Sigmoid colon (tissue), 7 donors: ENCODE results near the gene PREP. TPM values are rescaled to one million over a fixed set of nuclear protein-coding genes. Genes with fewer than 3 reads are reported as not detected.

Experiments
- DNase-seq: peaks from one replicate; pipeline ENCODE4 v3.0.0-alpha.2; 2019
- H3K27ac ChIP-seq, 4 donors: fragments of 200-600 bp; sonication (generic); one replicate each; pipeline ENCODE4 v1.5.1; 2016 to 2019; ENCODE audit warnings: mild to moderate bottlenecking in 1 of 4
- H3K27me3 ChIP-seq, 3 donors: fragments of 200-600 bp; sonication (generic); one replicate each; pipeline ENCODE4 v1.5.1; 2019; ENCODE audit warnings: mild to moderate bottlenecking in 1 of 3
- H3K36me3 ChIP-seq, 4 donors: fragments of 200-600 bp; sonication (generic); one replicate each; pipeline ENCODE4 v1.5.1; 2016 to 2019
- H3K4me1 ChIP-seq, 4 donors: fragments of 200-600 bp; sonication (generic); one replicate each; pipeline ENCODE4 v1.5.1; 2017 to 2019
- H3K4me3 ChIP-seq, 4 donors: fragments of 200-600 bp; sonication (generic); one replicate each; pipeline ENCODE4 v1.5.1; 2017 to 2019; ENCODE audit warnings: mild to moderate bottlenecking in 2 of 4, moderate library complexity in 1 of 4
- H3K9me3 ChIP-seq, 4 donors: fragments of 200-600 bp in 3 of 4; sonication (generic) in 3 of 4; one replicate each; pipeline versions ENCODE4 v1.5.1 to v1.6.1; 2013 to 2019
- CTCF ChIP-seq, 4 experiments: fragments of 450-650 bp in 3 of 4; fragments of 200-600 bp in 1 of 4; IDR thresholded peaks; one replicate each; pipeline ENCODE4 v1.5.1; 2016 to 2019; ENCODE audit warnings: antibody characterized with exemption in 4 of 4, mild to moderate bottlenecking in 3 of 4, moderate library complexity in 2 of 4
- EP300 ChIP-seq, 4 donors: sonication (generic); formaldehyde crosslinking; IDR thresholded peaks; one replicate each; pipeline ENCODE4 v1.6.1; 2017; ENCODE audit warnings: antibody characterized with exemption in 4 of 4
- POLR2A ChIP-seq, 2 donors: fragments of 450-650 bp; IDR thresholded peaks; one replicate each; pipeline ENCODE4 v1.6.1; 2016; ENCODE audit warnings: antibody characterized with exemption in 2 of 2, mild to moderate bottlenecking in 2 of 2, moderate library complexity in 2 of 2
- POLR2AphosphoS5 ChIP-seq, 4 donors: sonication (generic); formaldehyde crosslinking; IDR thresholded peaks; one replicate each; pipeline ENCODE4 v1.6.1; 2017; ENCODE audit warnings: antibody characterized with exemption in 4 of 4
- WGBS, 2 donors: extraction: QIAGEN DNeasy Blood & Tissue Kit; methylation state at CpG; one replicate each; pipeline ENCODE4 v1.1.7; 2013; 5-methylcytosine and 5-hydroxymethylcytosine counted together
- intact Hi-C: fragments of 100-400 bp; cut with DNase I; formaldehyde crosslinking; loops from one replicate; pipeline ENCODE4 v1.15.1; 2023
- polyA plus RNA-seq, 3 donors: library from polyadenylated mRNA; stranded (reverse); fragments of 200-250 nt; gene quantifications; one replicate each; pipeline ENCODE4 v1.2.3, GENCODE V29; 2013
- total RNA-seq, 4 donors: library from RNA; depleted of rRNA; stranded (reverse); fragments of >200 nt; gene quantifications; one replicate each; pipeline ENCODE4 v1.1.0, GENCODE V29; 2016
- donor health status: healthy with polysubstance abuse.
- donor health status: Bipolar disorder and iron deficiency.
- donor health status: healthy.

PREP gene
- total and polyA plus RNA-seq, 7 donors: 14.1 to 47.9 (median 23.5) TPM

- TF ChIP-seq POLR2AphosphoS5 (IDR thresholded peaks at IDR 0.05): no peak
- TF ChIP-seq POLR2A (IDR thresholded peaks at IDR 0.05): no peak
- TF ChIP-seq CTCF (IDR thresholded peaks at IDR 0.05): no peak
- no peak for TF ChIP-seq EP300 (IDR thresholded peaks at IDR 0.05)
- Histone ChIP-seq H3K9me3 (no peaks in the 10 kb centered on the region), H3K27me3 (no peaks in the 10 kb centered on the region), H3K4me3 (no peak overlapping the region), H3K4me1 (no peaks in the 10 kb centered on the region), H3K27ac (no peak overlapping the region), H3K36me3 (peaks cover 0 to 12% (median 0%) of the 10 kb centered on the region in 4 donors)
- no peak for DNase-seq
- WGBS, 2 donors: 82 to 85% methylated on average over 1 of the region's 1 CpG
- intact Hi-C loops: no loop called here
These were observed 111.4 kb downstream of the PREP start for GRCh38 chr6:105291525-105291924.

DNA sequence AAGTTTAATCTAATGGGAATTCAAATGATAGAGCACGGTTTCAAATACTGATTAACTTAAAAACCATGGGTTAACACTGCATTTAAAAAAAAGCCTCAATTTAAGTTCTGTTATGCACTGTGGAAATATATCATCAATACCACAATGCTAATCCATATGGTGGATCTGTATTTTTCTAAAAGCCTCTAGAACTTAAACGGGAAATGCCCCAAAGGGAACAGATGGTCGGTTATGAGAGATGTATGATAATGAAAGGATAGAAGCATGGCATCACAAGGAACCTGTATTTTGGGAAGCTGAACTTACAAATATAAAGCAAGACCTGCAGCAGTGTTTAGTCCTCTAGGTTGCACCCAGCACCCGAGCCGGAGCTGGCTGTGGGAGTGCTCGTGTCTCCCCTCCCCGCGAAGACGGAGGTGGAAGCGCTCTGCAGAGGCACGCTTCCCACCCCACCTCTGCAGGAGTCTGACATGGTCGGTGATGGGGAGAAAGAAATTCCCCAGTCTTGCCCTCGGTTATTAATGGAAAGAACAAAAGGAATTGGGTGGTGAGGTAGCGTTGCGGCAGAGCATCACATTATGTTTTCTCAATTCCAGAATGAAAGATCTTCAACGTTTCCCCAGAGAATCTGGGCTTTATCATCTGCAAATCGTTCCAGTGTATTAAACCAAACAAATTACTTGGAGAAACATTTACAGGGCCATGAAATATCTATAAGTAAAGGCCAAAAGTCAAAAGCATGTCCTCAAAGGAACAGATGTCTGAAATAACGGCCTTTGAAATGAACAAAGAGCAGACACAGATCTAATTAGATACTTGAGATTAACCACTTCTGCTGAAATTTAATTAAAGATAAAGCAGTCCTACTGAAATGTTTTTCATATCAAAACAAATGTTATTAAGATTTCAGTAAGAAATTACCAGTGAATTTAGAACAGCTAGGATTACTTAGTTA is 120.0 kb downstream of the PREP start:
- DNase-seq: no peak
- 79 to 88% methylated on average over 18 of the region's 18 CpGs for WGBS, 2 donors
- Histone ChIP-seq H3K27ac (no peak overlapping the region), H3K4me1 (no peaks in the 10 kb centered on the region), H3K4me3 (no peak overlapping the region), H3K36me3 (peaks cover 5 to 62% (median 15%) of the 10 kb centered on the region in 4 donors), H3K9me3 (no peaks in the 10 kb centered on the region), H3K27me3 (no peaks in the 10 kb centered on the region)
- no peak for TF ChIP-seq CTCF (IDR thresholded peaks at IDR 0.05)
- TF ChIP-seq POLR2AphosphoS5 (IDR thresholded peaks at IDR 0.05): no peak
- no peak for TF ChIP-seq POLR2A (IDR thresholded peaks at IDR 0.05)
- no peak for TF ChIP-seq EP300 (IDR thresholded peaks at IDR 0.05)
- intact Hi-C loops: no loop called here

DNA sequence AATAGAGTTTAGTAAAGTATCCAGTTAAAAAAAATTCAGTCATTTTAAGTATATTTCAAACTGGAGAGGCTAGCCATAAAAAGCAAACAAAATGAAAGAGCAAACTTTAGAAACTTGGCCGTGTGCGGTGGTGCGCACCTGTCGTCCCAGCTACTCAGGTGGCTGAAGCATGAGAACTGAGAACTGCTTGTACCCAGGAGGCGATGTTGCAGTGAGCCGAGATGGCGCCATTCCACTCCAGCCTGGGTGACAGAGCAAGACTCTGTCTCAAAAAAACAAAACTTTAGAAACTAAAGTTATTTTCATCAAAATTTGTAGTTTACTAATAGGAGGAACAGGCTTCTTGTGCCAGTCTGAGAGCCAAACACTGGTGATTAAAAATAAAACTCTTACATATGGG is 122.8 kb downstream of the PREP start:
- intact Hi-C loops: no loop called here
- no peak for DNase-seq
- no peaks in the 10 kb centered on the region for H3K4me1 ChIP-seq
- no peaks in the 10 kb centered on the region for H3K27me3 ChIP-seq
- no peak for TF ChIP-seq EP300 (IDR thresholded peaks at IDR 0.05)
- TF ChIP-seq CTCF (IDR thresholded peaks at IDR 0.05): no peak
- no peak for TF ChIP-seq POLR2AphosphoS5 (IDR thresholded peaks at IDR 0.05)
- TF ChIP-seq POLR2A (IDR thresholded peaks at IDR 0.05): no peak
- no peak overlapping the region for H3K27ac ChIP-seq
- H3K36me3 ChIP-seq: peaks cover 10 to 81% (median 22%) of the 10 kb centered on the region in 4 donors
- H3K4me3 ChIP-seq: no peak overlapping the region
- WGBS, 2 donors: 93 to 98% methylated on average over 7 of the region's 7 CpGs
- H3K9me3 ChIP-seq: no peaks in the 10 kb centered on the region

DNA sequence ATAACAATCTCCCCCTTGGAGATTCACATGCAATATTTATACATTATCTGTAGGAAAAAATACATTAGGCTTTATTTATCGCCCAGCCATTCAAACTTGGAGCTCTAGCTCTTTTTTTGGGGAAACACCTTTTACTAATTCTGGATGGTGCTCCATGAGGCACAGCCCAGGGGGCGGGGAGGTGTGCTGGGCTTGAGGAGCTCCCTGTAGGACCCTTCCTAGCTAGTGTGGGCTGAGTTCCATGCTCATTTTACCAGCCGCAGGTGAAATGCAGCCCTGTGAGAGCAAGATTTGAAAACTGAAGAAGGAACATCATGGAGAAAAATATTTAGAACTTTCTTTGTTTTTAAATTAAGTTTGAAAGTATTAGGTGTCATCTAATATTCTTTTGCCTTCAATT is 123.4 kb downstream of the PREP start:
- no peaks in the 10 kb centered on the region for H3K4me1 ChIP-seq
- H3K27ac ChIP-seq: no peak overlapping the region
- no peak for TF ChIP-seq EP300 (IDR thresholded peaks at IDR 0.05)
- TF ChIP-seq CTCF (IDR thresholded peaks at IDR 0.05): no peak
- no peak for TF ChIP-seq POLR2AphosphoS5 (IDR thresholded peaks at IDR 0.05)
- TF ChIP-seq POLR2A (IDR thresholded peaks at IDR 0.05): no peak
- H3K36me3 ChIP-seq: peaks cover 10 to 76% (median 22%) of the 10 kb centered on the region in 4 donors
- no peak overlapping the region for H3K4me3 ChIP-seq
- no peaks in the 10 kb centered on the region for H3K9me3 ChIP-seq
- intact Hi-C loops: no loop called here
- 94 to 96% methylated on average over 3 of the region's 3 CpGs for WGBS, 2 donors
- no peaks in the 10 kb centered on the region for H3K27me3 ChIP-seq
- no peak for DNase-seq
